Liver (tissue), 9 donors: ENCODE measurements around the gene SMCO4. TPM values are rescaled to one million over a fixed set of nuclear protein-coding genes. Genes with fewer than 3 reads are reported as not detected.
A peak's percentile ranks its signal among the peaks of the same experiment; 100 is the strongest.

Experiments used
- DNase-seq: peaks from one replicate; pipeline ENCODE4 v3.0.0-alpha.2; 2017; ENCODE audit warnings: low spot score
- H3K27ac ChIP-seq, 2 donors: one replicate each; pipeline ENCODE4 v1.7.0; 2013; ENCODE audit warnings: inconsistent platforms in 2 of 2, low read length in 2 of 2, control low read depth in 1 of 2, low read depth in 1 of 2, mild to moderate bottlenecking in 1 of 2
- H3K27me3 ChIP-seq, 4 donors: one replicate each; pipeline versions ENCODE4 v1.6.1 to v1.7.0; 2013; ENCODE audit warnings: low read length in 3 of 4, inconsistent platforms in 1 of 4, mild to moderate bottlenecking in 1 of 4, moderate library complexity in 1 of 4; ENCODE audit not compliant: control insufficient read depth in 4 of 4, insufficient read depth in 4 of 4
- H3K36me3 ChIP-seq, 4 donors: one replicate each; pipeline versions ENCODE4 v1.6.1 to v1.7.0; 2013; ENCODE audit warnings: low read length in 3 of 4, mild to moderate bottlenecking in 3 of 4, low read depth in 1 of 4, moderate library complexity in 1 of 4; ENCODE audit not compliant: control insufficient read depth in 4 of 4, insufficient read depth in 3 of 4
- H3K4me1 ChIP-seq, 4 donors: one replicate each; pipeline versions ENCODE4 v1.6.1 to v1.7.0; 2013; ENCODE audit warnings: low read length in 3 of 4, mild to moderate bottlenecking in 3 of 4, moderate library complexity in 1 of 4; ENCODE audit not compliant: control insufficient read depth in 4 of 4, insufficient read depth in 4 of 4
- H3K4me3 ChIP-seq, 3 donors: one replicate each; pipeline versions ENCODE4 v1.6.1 to v1.7.0; 2013; ENCODE audit warnings: low read length in 3 of 3, control low read depth in 1 of 3, low read depth in 1 of 3, mild to moderate bottlenecking in 1 of 3
- H3K9ac ChIP-seq, 2 donors: one replicate each; pipeline ENCODE4 v1.7.0; 2013; ENCODE audit warnings: low read length in 2 of 2, mild to moderate bottlenecking in 2 of 2, moderate library complexity in 2 of 2, control low read depth in 1 of 2, low read depth in 1 of 2
- H3K9me3 ChIP-seq, 4 donors: one replicate each; pipeline versions ENCODE4 v1.6.1 to v1.7.0; 2013; ENCODE audit warnings: low read length in 3 of 4; ENCODE audit not compliant: control insufficient read depth in 4 of 4
- ATF3 ChIP-seq: IDR thresholded peaks from 2 replicates; pipeline ENCODE4 v1.6.1; 2016; ENCODE audit warnings: antibody characterized with exemption
- EGR1 ChIP-seq, 2 donors: IDR thresholded peaks; 2 replicates each; pipeline ENCODE4 v1.6.1; 2016 to 2018; ENCODE audit warnings: antibody characterized with exemption in 2 of 2, low read depth in 2 of 2
- FOXA2 ChIP-seq: IDR thresholded peaks from 2 replicates; pipeline ENCODE4 v1.6.1; 2016; ENCODE audit warnings: antibody characterized with exemption
- GABPA ChIP-seq, 2 donors: IDR thresholded peaks in 1 of 2; conservative IDR thresholded peaks in 1 of 2; 2 replicates each; pipeline ENCODE4 v1.6.1; 2016; ENCODE audit warnings: antibody characterized with exemption in 2 of 2, mild to moderate bottlenecking in 1 of 2, moderate library complexity in 1 of 2
- HNF4A ChIP-seq, 2 donors: conservative IDR thresholded peaks; 2 replicates each; pipeline ENCODE4 v1.6.1; 2016; ENCODE audit warnings: antibody characterized with exemption in 2 of 2, mild to moderate bottlenecking in 2 of 2
- JUND ChIP-seq, 2 donors: IDR thresholded peaks; 2 replicates each; pipeline ENCODE4 v1.6.1; 2016; ENCODE audit warnings: antibody characterized with exemption in 2 of 2
- NR2F2 ChIP-seq: IDR thresholded peaks from 2 replicates; pipeline ENCODE4 v1.6.1; 2016; ENCODE audit warnings: antibody characterized with exemption
- RXRA ChIP-seq, 2 donors: IDR thresholded peaks; 2 replicates each; pipeline ENCODE4 v1.6.1; 2017 to 2018; ENCODE audit warnings: antibody characterized with exemption in 2 of 2, mild to moderate bottlenecking in 1 of 2
- TAF1 ChIP-seq: conservative IDR thresholded peaks from 2 replicates; pipeline ENCODE4 v1.6.1; 2016; ENCODE audit warnings: antibody characterized with exemption, mild to moderate bottlenecking
- YY1 ChIP-seq: IDR thresholded peaks from 2 replicates; pipeline ENCODE4 v1.6.1; 2016; ENCODE audit warnings: antibody characterized with exemption, mild to moderate bottlenecking
- ZBTB33 ChIP-seq: IDR thresholded peaks from 2 replicates; pipeline ENCODE4 v1.6.1; 2016; ENCODE audit warnings: antibody characterized with exemption
- WGBS: extraction: QIAGEN DNeasy Blood & Tissue Kit; methylation state at CpG from one replicate; pipeline ENCODE4 v1.1.7; 2013; 5-methylcytosine and 5-hydroxymethylcytosine counted together
- polyA plus RNA-seq, 2 donors: library from polyadenylated mRNA; stranded (reverse) in 1 of 2; unstranded in 1 of 2; fragments of 200-250 nt in 1 of 2; fragments of >200 nt in 1 of 2; fragmentation: Nextera tagmentation in 1 of 2; extraction: Ambion mirVana in 1 of 2; gene quantifications; one replicate each; pipeline versions ENCODE4 v1.2.1 to v1.2.3, GENCODE V29; 2013 to 2015
- total RNA-seq, 2 donors: library from RNA; depleted of rRNA; stranded (reverse); fragments of >200 nt; gene quantifications; one replicate each; pipeline ENCODE4 v1.2.3, GENCODE V29; 2014
- TF ChIP-seq, protein P1 (sequence below): fragments of 150-350 bp; IDR thresholded peaks from 2 replicates; pipeline ENCODE4 v1.5.1; 2017; ENCODE audit warnings: improper control_type of control experiment, low read depth, low read length; ENCODE audit not compliant: missing input control
- TF ChIP-seq, protein P2 (sequence below): IDR thresholded peaks from 2 replicates; pipeline ENCODE4 v1.6.1; 2016; ENCODE audit warnings: antibody characterized with exemption, mild to moderate bottlenecking
- TF ChIP-seq, protein P3 (sequence below): IDR thresholded peaks from 2 replicates; pipeline ENCODE4 v1.6.1; 2016; ENCODE audit warnings: antibody characterized with exemption
- donor health status: healthy.
- donor health status: healthy.
- donor health status: healthy.
- donor health status: healthy.
- donor health status: healthy.

The SMCO4 gene
- total and polyA plus RNA-seq, 4 donors = 21.2 to 98.8 (median 47.9) TPM

DNA sequence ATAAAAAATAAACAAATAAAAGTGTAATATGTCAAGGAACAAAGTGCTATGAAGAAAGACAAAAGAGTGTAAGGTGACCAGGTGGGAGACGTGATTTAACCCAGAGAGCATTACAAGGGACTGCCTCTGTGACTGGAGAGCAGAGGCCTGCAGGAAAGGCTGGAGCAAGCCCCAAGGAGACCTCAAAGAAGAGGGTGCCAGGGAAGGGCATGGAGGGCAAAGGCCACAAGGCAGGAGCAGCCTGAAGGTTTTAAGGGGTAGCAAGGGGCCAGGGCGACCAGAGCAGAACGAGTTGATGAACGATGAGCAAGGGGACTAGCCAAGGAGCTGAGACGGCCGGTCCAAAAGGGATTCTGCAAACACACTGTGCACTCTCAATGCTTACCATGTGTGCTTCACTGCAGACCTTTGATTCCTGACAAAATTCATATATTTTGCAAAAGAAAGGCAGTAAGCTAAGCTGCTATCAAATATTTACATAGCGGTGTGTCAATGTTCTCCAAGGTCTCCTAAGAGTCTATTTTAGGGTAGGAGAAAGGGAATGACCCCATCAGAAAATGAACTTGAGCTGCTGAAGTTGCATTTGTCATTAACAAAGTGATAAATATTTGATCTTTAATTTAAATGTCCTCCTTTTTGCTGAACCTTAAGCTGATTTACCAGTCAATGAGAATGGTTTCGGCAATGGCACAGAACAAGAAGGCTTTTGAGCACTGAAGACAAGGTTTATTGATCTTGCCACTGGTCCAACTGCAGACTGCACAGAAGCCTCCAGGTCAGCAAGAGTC, 50.5 kb downstream of the SMCO4 start:
- Histone ChIP-seq H3K9ac (no peak overlapping the region), H3K9me3 (no peaks in the 10 kb centered on the region), H3K27ac (peak overlapping the region; percentile 69 to 77)

GRCh38 chr11:93491973-93492372, 51.2 kb downstream of the SMCO4 start:
- 77% methylated on average over 5 of the region's 5 CpGs for WGBS
- peaks cover 21 to 77% (median 71%) of the 10 kb centered on the region in 4 donors for H3K4me1 ChIP-seq
- no peak overlapping the region for H3K4me3 ChIP-seq
- H3K9ac ChIP-seq = no peak overlapping the region
- H3K27ac ChIP-seq = peak overlapping the region; percentile 69 to 77
- H3K36me3 ChIP-seq = no peaks in the 10 kb centered on the region
- DNase-seq = no peak
- no peaks in the 10 kb centered on the region for H3K9me3 ChIP-seq
- no peaks in the 10 kb centered on the region for H3K27me3 ChIP-seq
- TF ChIP-seq FOXA2 = no peak
- TF ChIP-seq, protein P1, sequence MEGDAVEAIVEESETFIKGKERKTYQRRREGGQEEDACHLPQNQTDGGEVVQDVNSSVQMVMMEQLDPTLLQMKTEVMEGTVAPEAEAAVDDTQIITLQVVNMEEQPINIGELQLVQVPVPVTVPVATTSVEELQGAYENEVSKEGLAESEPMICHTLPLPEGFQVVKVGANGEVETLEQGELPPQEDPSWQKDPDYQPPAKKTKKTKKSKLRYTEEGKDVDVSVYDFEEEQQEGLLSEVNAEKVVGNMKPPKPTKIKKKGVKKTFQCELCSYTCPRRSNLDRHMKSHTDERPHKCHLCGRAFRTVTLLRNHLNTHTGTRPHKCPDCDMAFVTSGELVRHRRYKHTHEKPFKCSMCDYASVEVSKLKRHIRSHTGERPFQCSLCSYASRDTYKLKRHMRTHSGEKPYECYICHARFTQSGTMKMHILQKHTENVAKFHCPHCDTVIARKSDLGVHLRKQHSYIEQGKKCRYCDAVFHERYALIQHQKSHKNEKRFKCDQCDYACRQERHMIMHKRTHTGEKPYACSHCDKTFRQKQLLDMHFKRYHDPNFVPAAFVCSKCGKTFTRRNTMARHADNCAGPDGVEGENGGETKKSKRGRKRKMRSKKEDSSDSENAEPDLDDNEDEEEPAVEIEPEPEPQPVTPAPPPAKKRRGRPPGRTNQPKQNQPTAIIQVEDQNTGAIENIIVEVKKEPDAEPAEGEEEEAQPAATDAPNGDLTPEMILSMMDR = no peak
- TF ChIP-seq ATF3 = no peak
- TF ChIP-seq TAF1 = no peak
- TF ChIP-seq, protein P2, sequence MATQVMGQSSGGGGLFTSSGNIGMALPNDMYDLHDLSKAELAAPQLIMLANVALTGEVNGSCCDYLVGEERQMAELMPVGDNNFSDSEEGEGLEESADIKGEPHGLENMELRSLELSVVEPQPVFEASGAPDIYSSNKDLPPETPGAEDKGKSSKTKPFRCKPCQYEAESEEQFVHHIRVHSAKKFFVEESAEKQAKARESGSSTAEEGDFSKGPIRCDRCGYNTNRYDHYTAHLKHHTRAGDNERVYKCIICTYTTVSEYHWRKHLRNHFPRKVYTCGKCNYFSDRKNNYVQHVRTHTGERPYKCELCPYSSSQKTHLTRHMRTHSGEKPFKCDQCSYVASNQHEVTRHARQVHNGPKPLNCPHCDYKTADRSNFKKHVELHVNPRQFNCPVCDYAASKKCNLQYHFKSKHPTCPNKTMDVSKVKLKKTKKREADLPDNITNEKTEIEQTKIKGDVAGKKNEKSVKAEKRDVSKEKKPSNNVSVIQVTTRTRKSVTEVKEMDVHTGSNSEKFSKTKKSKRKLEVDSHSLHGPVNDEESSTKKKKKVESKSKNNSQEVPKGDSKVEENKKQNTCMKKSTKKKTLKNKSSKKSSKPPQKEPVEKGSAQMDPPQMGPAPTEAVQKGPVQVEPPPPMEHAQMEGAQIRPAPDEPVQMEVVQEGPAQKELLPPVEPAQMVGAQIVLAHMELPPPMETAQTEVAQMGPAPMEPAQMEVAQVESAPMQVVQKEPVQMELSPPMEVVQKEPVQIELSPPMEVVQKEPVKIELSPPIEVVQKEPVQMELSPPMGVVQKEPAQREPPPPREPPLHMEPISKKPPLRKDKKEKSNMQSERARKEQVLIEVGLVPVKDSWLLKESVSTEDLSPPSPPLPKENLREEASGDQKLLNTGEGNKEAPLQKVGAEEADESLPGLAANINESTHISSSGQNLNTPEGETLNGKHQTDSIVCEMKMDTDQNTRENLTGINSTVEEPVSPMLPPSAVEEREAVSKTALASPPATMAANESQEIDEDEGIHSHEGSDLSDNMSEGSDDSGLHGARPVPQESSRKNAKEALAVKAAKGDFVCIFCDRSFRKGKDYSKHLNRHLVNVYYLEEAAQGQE = no peak
- TF ChIP-seq RXRA (IDR thresholded peaks at IDR 0.05) = no peak
- TF ChIP-seq, protein P3, sequence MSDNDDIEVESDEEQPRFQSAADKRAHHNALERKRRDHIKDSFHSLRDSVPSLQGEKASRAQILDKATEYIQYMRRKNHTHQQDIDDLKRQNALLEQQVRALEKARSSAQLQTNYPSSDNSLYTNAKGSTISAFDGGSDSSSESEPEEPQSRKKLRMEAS = no peak
- TF ChIP-seq NR2F2 = no peak
- no peak for TF ChIP-seq HNF4A (conservative IDR thresholded peaks at IDR 0.05)
- TF ChIP-seq YY1 = no peak
- no peak for TF ChIP-seq ZBTB33
- no peak for TF ChIP-seq GABPA (IDR thresholded peaks at IDR 0.05 in 1 of 2, conservative IDR thresholded peaks at IDR 0.05 in 1 of 2)
- no peak for TF ChIP-seq JUND (IDR thresholded peaks at IDR 0.05)

More for the DNA sequence above, 50.5 kb downstream of the SMCO4 start:
- TF ChIP-seq, protein P1 = no peak
- TF ChIP-seq EGR1 (IDR thresholded peaks at IDR 0.05; ENCODE audit: low read depth in 2 of 2) (no peak), HNF4A (conservative IDR thresholded peaks at IDR 0.05) (no peak), ZBTB33 (no peak)
- no peak for DNase-seq
- peaks cover 21 to 70% (median 66%) of the 10 kb centered on the region in 4 donors for H3K4me1 ChIP-seq
- no peaks in the 10 kb centered on the region for H3K27me3 ChIP-seq
- no peak overlapping the region for H3K4me3 ChIP-seq
- no peaks in the 10 kb centered on the region for H3K36me3 ChIP-seq
- WGBS = 47% methylated on average over 8 of the region's 8 CpGs
